Body of pancreas (tissue), 4 donors: ENCODE measurements around the gene DUSP6. TPM values are rescaled to one million over a fixed set of nuclear protein-coding genes. Genes with fewer than 3 reads are reported as not detected.

ENCODE experiments used
- ATAC-seq: fragments of 150-250 bp; one replicate; pipeline ENCODE4 v1.9.1; 2016
- DNase-seq, 4 donors: peaks; one replicate each; pipeline ENCODE4 v3.0.0-alpha.2; 2019
- H3K27ac ChIP-seq, 4 donors: fragments of 200-600 bp; sonication (generic); 1 replicate in 3 of 4; 2 replicates in 1 of 4; pipeline versions ENCODE4 v1.5.1 to v1.6.1; 2016 to 2019; ENCODE audit warnings: mild to moderate bottlenecking in 1 of 4, mixed read lengths in 1 of 4, moderate library complexity in 1 of 4
- H3K27me3 ChIP-seq, 2 donors: fragments of 200-600 bp; sonication (generic); one replicate each; pipeline ENCODE4 v1.6.0; 2016; ENCODE audit warnings: mild to moderate bottlenecking in 1 of 2
- H3K36me3 ChIP-seq, 2 donors: fragments of 200-600 bp; sonication (generic); replicated peaks in 1 of 2; 2 replicates each; pipeline ENCODE4 v1.5.1; 2016; ENCODE audit warnings: low read depth in 2 of 2; ENCODE audit not compliant: insufficient read depth in 1 of 2
- H3K4me1 ChIP-seq: fragments of 200-600 bp; sonication (generic); one replicate; pipeline ENCODE4 v1.6.0; 2016
- H3K4me3 ChIP-seq, 2 donors: fragments of 200-600 bp; sonication (generic); 1 replicate in 1 of 2; 2 replicates in 1 of 2; pipeline ENCODE4 v1.5.1; 2016 to 2019
- H3K9me3 ChIP-seq, 3 donors: fragments of 200-600 bp; sonication (generic); 1 replicate in 2 of 3; 2 replicates in 1 of 3; pipeline ENCODE4 v1.5.1; 2016
- CTCF ChIP-seq, 7 experiments: fragments of 450-650 bp in 4 of 7; fragments of 200-600 bp in 3 of 7; sonication (generic) in 3 of 7; IDR thresholded peaks; one replicate each; pipeline ENCODE4 v1.5.1; 2016 to 2019; ENCODE audit warnings: antibody characterized with exemption in 7 of 7
- POLR2A ChIP-seq, 3 donors: fragments of 450-650 bp; IDR thresholded peaks; one replicate each; pipeline ENCODE4 v1.6.1; 2016; ENCODE audit warnings: antibody characterized with exemption in 3 of 3, mild to moderate bottlenecking in 2 of 3
- WGBS, 2 donors: methylation state at CpG; one replicate each; pipeline ENCODE4 v1.1.5; 2017; 5-methylcytosine and 5-hydroxymethylcytosine counted together
- intact Hi-C: fragments of 100-400 bp; cut with DNase I; formaldehyde crosslinking; loops from one replicate; pipeline ENCODE4 v1.15.1; 2023
- total RNA-seq, 2 donors: library from RNA; depleted of rRNA; stranded (reverse); fragments of >200 nt; gene quantifications; one replicate each; pipeline ENCODE4 v1.1.0, GENCODE V29; 2016

The DUSP6 gene
- total RNA-seq, 2 donors from 2014 or later, result 21.3 to 49.8 TPM

DNA sequence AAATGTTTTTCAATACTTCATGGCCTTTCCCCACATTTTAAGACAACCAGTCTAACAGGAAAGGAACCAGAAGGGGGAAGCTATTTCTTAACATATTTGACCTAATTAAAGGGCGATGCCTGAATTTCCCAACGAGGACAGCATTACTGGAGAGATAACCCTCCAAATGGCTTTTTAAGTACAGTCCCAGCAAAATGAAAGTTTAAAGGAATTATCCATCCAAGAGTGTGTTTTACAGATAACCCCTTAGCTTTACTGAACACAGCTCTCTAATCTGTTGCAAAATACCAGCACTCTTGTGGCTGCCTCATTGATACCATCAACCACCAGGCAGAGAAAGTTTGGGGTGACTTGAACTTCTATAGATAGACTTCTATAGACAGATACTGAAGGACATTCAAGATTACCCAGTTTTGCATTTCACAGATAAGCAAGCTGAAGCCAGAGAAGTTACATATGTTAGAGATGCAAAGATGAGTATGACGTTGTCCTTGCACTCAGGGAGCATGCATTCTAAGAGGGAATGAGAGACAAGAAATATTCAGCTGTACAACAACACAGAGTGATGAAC lies 41.3 kb upstream of the DUSP6 start:
- DNase-seq (no peak), ATAC-seq (no peak)
- no peak overlapping the region for H3K27ac ChIP-seq
- no peaks in the 10 kb centered on the region for H3K9me3 ChIP-seq
- intact Hi-C loops, result no loop called here
- 51 to 65% methylated on average over 3 of the region's 3 CpGs for WGBS, 2 donors
- peaks cover 31% of the 10 kb centered on the region for H3K4me1 ChIP-seq
- no peaks in the 10 kb centered on the region for H3K27me3 ChIP-seq
- no peak for TF ChIP-seq POLR2A (IDR thresholded peaks at IDR 0.05)
- TF ChIP-seq CTCF (IDR thresholded peaks at IDR 0.05), result no peak
- H3K36me3 ChIP-seq, result no peaks in the 10 kb centered on the region
- H3K4me3 ChIP-seq, result no peak overlapping the region

DNA sequence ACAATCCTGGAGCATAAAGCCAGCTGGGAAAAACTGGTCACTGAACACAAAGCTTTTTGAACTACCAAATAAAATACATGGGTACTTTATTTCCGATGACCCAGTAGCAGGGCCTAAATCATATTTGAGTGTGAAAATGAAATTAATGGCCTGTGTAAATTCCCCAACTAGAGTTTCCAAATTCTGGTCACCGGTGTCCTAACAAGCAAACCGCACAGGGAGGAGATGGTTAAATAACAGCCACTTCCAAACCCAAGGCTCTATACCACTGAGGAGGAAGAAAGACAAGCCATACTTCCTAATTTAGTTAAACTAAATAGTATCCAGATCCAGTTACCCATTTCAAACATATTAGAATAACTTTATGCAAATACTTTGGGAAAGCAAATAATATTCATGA lies 40.1 kb upstream of the DUSP6 start:
- ATAC-seq (no peak), DNase-seq (no peak)
- H3K27me3 ChIP-seq, result no peaks in the 10 kb centered on the region
- 88 to 91% methylated on average over 3 of the region's 3 CpGs for WGBS, 2 donors
- no peaks in the 10 kb centered on the region for H3K36me3 ChIP-seq
- H3K4me3 ChIP-seq, result no peak overlapping the region
- TF ChIP-seq CTCF (IDR thresholded peaks at IDR 0.05) (no peak), POLR2A (IDR thresholded peaks at IDR 0.05) (no peak)
- no peak overlapping the region for H3K27ac ChIP-seq
- no peaks in the 10 kb centered on the region for H3K9me3 ChIP-seq
- intact Hi-C loops, result no loop called here
- H3K4me1 ChIP-seq, result peaks cover 31% of the 10 kb centered on the region

GRCh38 chr12:89391726-89392336 lies 39.5 kb upstream of the DUSP6 start:
- no peaks in the 10 kb centered on the region for H3K27me3 ChIP-seq
- H3K27ac ChIP-seq, result peak overlapping the region in 1 of 4 donors; percentile 68
- 70 to 75% methylated on average over 6 of the region's 6 CpGs for WGBS, 2 donors
- TF ChIP-seq CTCF (IDR thresholded peaks at IDR 0.05) (no peak), POLR2A (IDR thresholded peaks at IDR 0.05) (no peak)
- intact Hi-C loops, result no loop called here
- H3K4me1 ChIP-seq, result peaks cover 31% of the 10 kb centered on the region
- no peak for DNase-seq
- no peaks in the 10 kb centered on the region for H3K36me3 ChIP-seq
- ATAC-seq, result no peak
- no peaks in the 10 kb centered on the region for H3K9me3 ChIP-seq
- H3K4me3 ChIP-seq, result no peak overlapping the region

DNA sequence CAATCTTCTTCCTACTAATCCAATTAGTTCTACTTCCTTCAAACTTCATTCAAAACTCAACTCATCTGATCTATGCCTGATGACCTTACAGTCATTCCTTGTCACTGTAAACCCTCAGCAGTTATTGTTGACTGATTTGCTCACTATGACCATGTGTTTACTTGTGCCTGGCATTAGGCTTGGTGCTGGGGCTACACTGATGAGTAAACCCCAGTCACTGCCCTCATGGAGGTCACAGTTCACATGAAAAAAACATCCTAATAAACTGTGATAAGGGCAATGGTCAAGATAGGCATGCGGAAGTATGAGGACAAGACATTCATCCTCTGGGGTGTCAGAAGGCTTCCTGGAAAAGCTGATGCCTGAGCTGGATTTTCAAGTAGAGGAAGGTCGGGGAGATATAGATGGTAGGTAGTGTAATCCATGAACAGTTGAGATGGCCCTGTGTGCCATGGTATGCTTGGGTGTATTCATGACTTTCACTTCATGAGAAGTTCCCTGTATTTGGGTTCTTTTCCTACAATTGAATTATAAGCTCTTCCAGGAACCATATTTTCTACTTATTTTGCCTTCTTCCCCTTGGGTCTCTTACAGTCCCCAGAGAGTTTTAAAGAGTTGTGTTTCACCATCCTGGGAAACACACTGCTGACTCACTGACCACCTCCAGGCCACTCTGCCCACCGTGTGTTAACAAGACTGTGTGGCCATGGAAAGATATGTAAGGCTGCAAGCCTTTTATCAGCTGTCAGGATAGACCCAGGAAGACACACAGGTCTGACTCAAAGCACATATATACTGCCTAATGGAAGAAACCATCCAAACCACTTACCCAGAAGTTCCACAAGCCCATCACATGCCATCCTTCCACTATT lies 38.7 kb upstream of the DUSP6 start:
- H3K4me3 ChIP-seq, result no peak overlapping the region
- peaks cover 39% of the 10 kb centered on the region for H3K4me1 ChIP-seq
- intact Hi-C loops, result no loop called here
- 78 to 82% methylated on average over 3 of the region's 3 CpGs for WGBS, 2 donors
- H3K27ac ChIP-seq, result peak overlapping the region; percentile 51 to 71 (median 64)
- no peak for TF ChIP-seq POLR2A (IDR thresholded peaks at IDR 0.05)
- TF ChIP-seq CTCF (IDR thresholded peaks at IDR 0.05), result no peak
- DNase-seq (no peak), ATAC-seq (no peak)
- H3K36me3 ChIP-seq, result no peaks in the 10 kb centered on the region
- H3K27me3 ChIP-seq, result no peaks in the 10 kb centered on the region
- H3K9me3 ChIP-seq, result no peaks in the 10 kb centered on the region
